Endothelial cell of umbilical vein (primary cell): Measurements from ENCODE around the gene LRP2. TPM values are rescaled to one million over a fixed set of nuclear protein-coding genes. Genes with fewer than 3 reads are reported as not detected.
"Not testable (repeated sequence)": the region's sequence is repeated elsewhere in the genome, so short reads cannot be mapped to it uniquely, and the experiment has no call there.

Experiments used
- BruUV-seq: library from RNA; stranded (reverse); fragments of 400-500 nt; replicated peaks from 2 replicates; lab custom pipeline; 2021; lab: Mats Ljungman, UMichigan
- CTCF ChIA-PET: fragments of 300-600, 350-600 bp; sonication (Branson Sonifier 250); formaldehyde crosslinking; loops from one replicate; lab custom pipeline; 2021; ENCODE audit warnings: antibody characterized with exemption, inconsistent platforms; lab: Charles Lee
- POLR2A ChIA-PET: fragments of 300-600, 350-600 bp; sonication (Branson Sonifier 250); formaldehyde crosslinking; loops from one replicate; lab custom pipeline; 2021; ENCODE audit warnings: antibody characterized with exemption, inconsistent platforms; lab: Charles Lee
- DNase-seq: peaks from one replicate; pipeline ENCODE4 v3.0.0-alpha.2; 2011; ENCODE audit warnings: low read depth, low spot score
- FAIRE-seq: peaks from 2 replicates; lab custom pipeline; 2011; peaks lifted over from hg19 to GRCh38; lab: Jason Lieb, UNC
- H2AFZ ChIP-seq: 2 replicates; pipeline ENCODE4 v1.6.0; 2012; ENCODE audit warnings: low read depth, low read length, control low read depth, inconsistent platforms
- H3K27ac ChIP-seq: 2 replicates; pipeline ENCODE4 v1.5.1; 2011; ENCODE audit warnings: low read depth, mild to moderate bottlenecking, control low read depth, low read length, moderate library complexity; ENCODE audit not compliant: insufficient read depth
- H3K27me3 ChIP-seq, 2 experiments: 2 replicates each; pipeline versions ENCODE4 v1.6.0 to v1.6.1; 2011; ENCODE audit warnings: low read length in 2 of 2, mixed read lengths in 1 of 2; ENCODE audit not compliant: control insufficient read depth in 2 of 2, insufficient read depth in 2 of 2
- H3K36me3 ChIP-seq, 2 experiments: 2 replicates in 1 of 2; 3 replicates in 1 of 2; pipeline ENCODE4 v1.5.1; 2011; ENCODE audit warnings: low read length in 2 of 2, mild to moderate bottlenecking in 1 of 2, moderate library complexity in 1 of 2; ENCODE audit not compliant: control insufficient read depth in 2 of 2, insufficient read depth in 2 of 2; ENCODE audit errors: extremely low read depth in 1 of 2
- H3K4me1 ChIP-seq: 3 replicates; pipeline ENCODE4 v1.5.1; 2011; ENCODE audit warnings: mild to moderate bottlenecking, low read length; ENCODE audit not compliant: control insufficient read depth, insufficient read depth; ENCODE audit errors: extremely low read depth
- H3K4me2 ChIP-seq: 2 replicates; pipeline ENCODE4 v1.6.1; 2011; ENCODE audit warnings: low read length, control low read depth, mixed read lengths; ENCODE audit not compliant: insufficient read depth
- H3K4me3 ChIP-seq, 3 experiments: fragments of 200-600 bp in 1 of 3; sonication (generic), shearing (Covaris generic) in 1 of 3; replicated peaks in 1 of 3; 2 replicates each; pipeline ENCODE4 v1.5.1; 2011 to 2016; ENCODE audit warnings: control low read depth in 3 of 3, low read length in 3 of 3, mild to moderate bottlenecking in 2 of 3, inconsistent platforms in 1 of 3, low read depth in 1 of 3, moderate library complexity in 1 of 3; ENCODE audit not compliant: insufficient read depth in 1 of 3
- H3K79me2 ChIP-seq: 2 replicates; pipeline ENCODE4 v1.6.0; 2012; ENCODE audit warnings: low read length, inconsistent platforms; ENCODE audit not compliant: control insufficient read depth, insufficient read depth
- H3K9ac ChIP-seq: replicated peaks from 2 replicates; pipeline ENCODE3; 2011; ENCODE audit warnings: low read length, control low read depth; ENCODE audit not compliant: insufficient read depth; ENCODE audit errors: extremely low read depth
- H3K9me1 ChIP-seq: replicated peaks from 3 replicates; pipeline ENCODE4 v1.6.0; 2011; ENCODE audit warnings: mild to moderate bottlenecking, low read length; ENCODE audit not compliant: control insufficient read depth, insufficient read depth; ENCODE audit errors: extremely low read depth
- H3K9me3 ChIP-seq: replicated peaks from 2 replicates; pipeline ENCODE4 v1.5.1; 2012; ENCODE audit warnings: low read length, inconsistent platforms; ENCODE audit not compliant: control insufficient read depth, insufficient read depth
- H4K20me1 ChIP-seq: replicated peaks from 2 replicates; pipeline ENCODE3; 2011; ENCODE audit warnings: mild to moderate bottlenecking, low read length; ENCODE audit not compliant: control insufficient read depth, insufficient read depth; ENCODE audit errors: extremely low read depth
- FOS ChIP-seq: IDR thresholded peaks from 2 replicates; pipeline ENCODE4 v1.6.1; 2011; ENCODE audit warnings: mild to moderate bottlenecking, low read length, moderate library complexity, borderline replicate concordance; ENCODE audit not compliant: insufficient read depth
- JUN ChIP-seq: IDR thresholded peaks from 2 replicates; pipeline ENCODE4 v1.6.1; 2011; ENCODE audit warnings: borderline replicate concordance, low read depth; ENCODE audit not compliant: insufficient read length, insufficient read depth
- MYC ChIP-seq: IDR thresholded peaks from one replicate; pipeline ENCODE4 v1.6.1; 2011; ENCODE audit warnings: mild to moderate bottlenecking, low read depth, low read length
- POLR2A ChIP-seq: IDR thresholded peaks from 2 replicates; pipeline ENCODE4 v1.6.1; 2012; ENCODE audit warnings: low read depth, mild to moderate bottlenecking, control low read depth, low read length
- POLR2AphosphoS5 ChIP-seq: IDR thresholded peaks from 2 replicates; pipeline ENCODE4 v1.6.1; 2012; ENCODE audit warnings: low read depth, mild to moderate bottlenecking, control low read depth, low read length, moderate library complexity; ENCODE audit not compliant: insufficient read depth
- dilution Hi-C: fragments of 300-500 bp; cut with MboI; formaldehyde crosslinking; loops from one replicate; pipeline ENCODE4 v1.15.0; 2019; ENCODE audit warnings: low sequenced_read_pairs; ENCODE audit not compliant: extremely low pct_ligation_motif_present
- intact Hi-C: fragments of 100-400 bp; cut with micrococcal nuclease; formaldehyde crosslinking; loops from one replicate; pipeline ENCODE4 v1.10.0; 2022
- polyA plus RNA-seq, 4 experiments: library from polyadenylated mRNA; depleted of rRNA in 3 of 4; stranded (reverse) in 3 of 4; unstranded in 1 of 4; fragments of >200 nt; gene quantifications; 2 replicates each; pipeline versions ENCODE4 v1.2.1 to v1.2.3, GENCODE V29; 2011 to 2012; ENCODE audit warnings: missing spikeins in 1 of 4
- total RNA-seq: library from RNA; stranded (reverse); gene quantifications from 2 replicates; pipeline ENCODE4 v1.2.3, GENCODE V29; 2021

LRP2 gene
- total and polyA plus RNA-seq, 2 donors (not counting 3 experiments of a cell fraction or from before 2014, with no cell fraction given): not detected

DNA sequence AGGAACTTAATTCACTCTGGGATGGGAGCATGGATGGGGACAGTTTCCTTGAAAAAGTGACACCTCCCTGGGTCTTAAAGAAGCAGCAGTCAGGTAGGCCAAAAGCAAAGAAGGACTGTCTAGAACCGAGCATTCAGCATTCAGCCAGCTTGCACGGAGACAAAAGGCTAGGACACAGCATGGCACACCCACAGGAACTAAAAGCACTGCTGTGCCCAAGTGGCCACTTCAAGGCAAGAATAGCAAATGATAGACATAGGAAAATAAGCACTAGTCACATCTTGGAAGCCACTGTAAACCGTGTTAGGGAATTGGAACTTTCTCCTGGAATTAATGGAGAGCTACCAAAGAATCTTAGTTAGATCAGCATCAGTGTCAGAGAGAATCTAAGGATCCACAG is 47.0 kb downstream of the LRP2 start:
- Histone ChIP-seq H3K79me2 (no peaks in the 10 kb centered on the region), H3K4me1 (no peaks in the 10 kb centered on the region), H3K4me3 (no peak overlapping the region), H3K27me3 (no peaks in the 10 kb centered on the region), H3K9ac (no peak overlapping the region), H3K9me3 (no peaks in the 10 kb centered on the region), H3K36me3 (no peaks in the 10 kb centered on the region), H3K27ac (no peak overlapping the region), H4K20me1 (no peaks in the 10 kb centered on the region), H2AFZ (no peak overlapping the region), H3K9me1 (no peaks in the 10 kb centered on the region), H3K4me2 (no peak overlapping the region)
- no TSS peak for BruUV-seq
- CTCF ChIA-PET: no interaction called here
- TF ChIP-seq JUN: no peak
- TF ChIP-seq MYC: no peak
- TF ChIP-seq POLR2A: no peak
- TF ChIP-seq FOS: no peak
- TF ChIP-seq POLR2AphosphoS5: no peak
- dilution Hi-C loops (no loop called here), intact Hi-C loops (no loop called here)
- DNase-seq (no peak), FAIRE-seq (no peak)
- POLR2A ChIA-PET: no interaction called here

DNA sequence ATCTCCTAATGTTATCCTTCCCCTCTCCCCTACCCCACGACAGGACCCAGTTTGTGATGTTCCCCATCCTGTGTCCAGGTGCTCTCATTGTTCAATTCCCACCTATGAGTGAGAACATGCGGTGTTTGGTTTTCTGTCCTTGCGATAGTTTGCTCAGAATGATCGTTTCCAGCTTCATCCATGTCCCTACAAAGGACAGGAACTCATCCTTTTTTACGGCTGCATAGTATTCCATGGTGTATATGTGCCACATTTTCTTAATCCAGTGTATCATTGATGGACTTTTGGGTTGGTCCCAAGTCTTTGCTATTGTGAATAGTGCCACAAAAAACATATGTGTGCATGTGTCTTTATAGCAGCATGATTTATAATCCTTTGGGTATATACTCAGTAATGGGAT is 54.0 kb downstream of the LRP2 start:
- not testable (repeated sequence) for H4K20me1 ChIP-seq, FAIRE-seq

DNA sequence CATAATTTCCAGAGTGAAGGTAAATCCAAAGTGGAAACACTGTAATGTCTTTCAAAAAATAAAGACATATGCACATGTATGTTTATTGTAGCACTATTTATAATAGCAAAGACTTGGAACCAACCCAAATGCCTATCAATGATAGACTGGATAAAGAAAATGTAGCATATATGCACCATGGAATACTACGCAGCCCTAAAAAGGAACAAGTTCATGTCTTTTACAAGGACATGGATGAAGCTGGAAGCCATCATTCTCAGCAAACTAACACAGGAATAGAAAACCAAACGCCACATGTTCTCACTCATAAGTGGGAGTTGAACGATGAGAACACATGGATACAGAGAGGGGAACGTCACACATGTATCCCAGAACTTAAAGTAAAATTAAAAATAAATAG is 57.6 kb downstream of the LRP2 start:
- H3K79me2 ChIP-seq, FAIRE-seq, dilution Hi-C loops, H3K9me1 ChIP-seq, CTCF ChIA-PET, H2AFZ ChIP-seq, BruUV-seq, DNase-seq, H4K20me1 ChIP-seq, H3K9me3 ChIP-seq, POLR2A ChIA-PET, H3K36me3 ChIP-seq, H3K27ac ChIP-seq, H3K9ac ChIP-seq, H3K4me2 ChIP-seq, H3K4me3 ChIP-seq, H3K27me3 ChIP-seq, H3K4me1 ChIP-seq, intact Hi-C loops: not testable (repeated sequence)

More for the DNA sequence above, 54.0 kb downstream of the LRP2 start:
- POLR2A ChIA-PET, H3K4me3 ChIP-seq, H3K27ac ChIP-seq, H3K4me1 ChIP-seq, intact Hi-C loops, H3K36me3 ChIP-seq, H3K9ac ChIP-seq, H3K79me2 ChIP-seq, dilution Hi-C loops, H3K9me3 ChIP-seq, H3K27me3 ChIP-seq, H2AFZ ChIP-seq, BruUV-seq, H3K4me2 ChIP-seq, DNase-seq, CTCF ChIA-PET, H3K9me1 ChIP-seq: not testable (repeated sequence)
